GM12892 (cell line): ENCODE measurements around the gene SLC22A13.

ENCODE experiments used
- POLR2A ChIP-seq: IDR thresholded peaks from 2 replicates; pipeline ENCODE4 v1.6.1; 2011; ENCODE audit warnings: low read depth, low read length, control low read depth
- POLR2AphosphoS5 ChIP-seq: IDR thresholded peaks from 2 replicates; pipeline ENCODE4 v1.6.1; 2011; ENCODE audit warnings: low read depth, low read length, control low read depth

GRCh38 chr3:38245930-38246329 is 19.7 kb upstream of the SLC22A13 start:
- no peak for TF ChIP-seq POLR2A
- TF ChIP-seq POLR2AphosphoS5: no peak
